Left ventricle myocardium inferior (tissue), 1 donor: ENCODE data around the gene OST4. TPM values are rescaled to one million over a fixed set of nuclear protein-coding genes. Genes with fewer than 3 reads are reported as not detected.

ENCODE experiments used
- DNase-seq: peaks from one replicate; pipeline ENCODE4 v3.0.0-alpha.2; 2020
- H3K27ac ChIP-seq: fragments of 200-600 bp; replicated peaks from 2 replicates; pipeline ENCODE4 v1.8.0; 2021
- H3K27me3 ChIP-seq: fragments of 200-600 bp; 2 replicates; pipeline ENCODE4 v1.8.0; 2021; ENCODE audit warnings: low read depth
- H3K36me3 ChIP-seq: fragments of 200-600 bp; 2 replicates; pipeline ENCODE4 v1.8.0; 2021
- H3K4me1 ChIP-seq: fragments of 200-600 bp; 2 replicates; pipeline ENCODE4 v1.8.0; 2021
- H3K4me3 ChIP-seq: fragments of 200-600 bp; 2 replicates; pipeline ENCODE4 v1.8.0; 2021; ENCODE audit warnings: mild to moderate bottlenecking, moderate library complexity
- H3K9me3 ChIP-seq: fragments of 200-600 bp; replicated peaks from 2 replicates; pipeline ENCODE4 v1.8.0; 2021
- intact Hi-C: fragments of 100-400 bp; cut with micrococcal nuclease; formaldehyde crosslinking; loops from one replicate; pipeline ENCODE4 v1.11.0; 2022
- total RNA-seq: library from RNA; stranded (reverse); fragmentation: NEBNext Ultra II Directional; extraction: Animal tissue kit (Norgen Biotek cat#: 25700); gene quantifications from one replicate; pipeline ENCODE4 v1.2.1, GENCODE V29; 2021
- TF ChIP-seq, protein P1 (sequence below): fragments of 200-600 bp; IDR thresholded peaks from 2 replicates; pipeline ENCODE4 v1.8.0; 2021; ENCODE audit warnings: antibody characterized with exemption, mild to moderate bottlenecking, borderline replicate concordance
- donor health status: DM: no; HTN: yes; CAD: no; lungs with severe emphysema.

OST4 gene
- total RNA-seq, 1 donor from 2014 or later, result 354 TPM

DNA sequence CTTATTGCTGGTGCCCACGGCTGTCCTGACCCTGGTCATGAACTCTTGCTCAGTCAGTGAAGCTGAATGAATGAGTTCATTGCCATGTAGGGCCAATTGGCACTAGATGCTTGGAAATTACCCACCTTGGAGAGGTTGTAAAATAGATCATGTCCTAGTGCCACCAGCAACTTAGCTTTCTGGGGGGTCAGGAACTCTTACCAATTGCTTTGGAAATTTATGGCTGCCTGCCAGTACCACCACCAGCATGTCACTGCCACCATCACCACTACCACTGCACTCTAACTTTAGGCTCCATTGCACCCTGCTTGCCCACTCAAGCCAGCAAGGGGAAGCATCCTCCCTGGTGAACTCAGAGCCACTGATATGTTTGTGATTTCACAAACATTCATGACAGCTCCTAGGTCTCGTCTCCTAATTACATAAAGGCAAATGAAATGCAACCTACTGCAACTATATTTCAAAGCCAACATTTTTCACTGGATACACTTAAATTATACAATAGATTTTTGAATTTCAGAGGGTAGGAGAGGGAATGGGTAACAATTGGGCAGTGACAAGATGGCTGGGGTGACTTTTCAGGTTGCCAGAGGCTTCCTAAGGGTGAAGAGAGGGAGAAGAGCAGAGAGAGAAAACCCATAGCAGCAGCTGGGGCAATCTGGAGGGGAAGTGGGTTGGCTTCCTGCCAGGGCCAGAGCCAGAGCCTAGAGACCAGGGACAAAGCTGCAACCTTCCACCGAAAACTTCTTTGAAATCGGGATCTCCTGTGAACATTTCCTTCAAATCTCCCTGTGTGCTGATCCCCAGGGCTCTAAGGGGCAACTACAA is 3.5 kb upstream of the OST4 start:
- Histone ChIP-seq H3K36me3 (no peaks in the 10 kb centered on the region), H3K4me1 (peaks cover 69% of the 10 kb centered on the region), H3K9me3 (no peaks in the 10 kb centered on the region), H3K27me3 (no peaks in the 10 kb centered on the region), H3K27ac (peak overlapping the region; percentile 93), H3K4me3 (no peak overlapping the region)
- TF ChIP-seq, protein P1, sequence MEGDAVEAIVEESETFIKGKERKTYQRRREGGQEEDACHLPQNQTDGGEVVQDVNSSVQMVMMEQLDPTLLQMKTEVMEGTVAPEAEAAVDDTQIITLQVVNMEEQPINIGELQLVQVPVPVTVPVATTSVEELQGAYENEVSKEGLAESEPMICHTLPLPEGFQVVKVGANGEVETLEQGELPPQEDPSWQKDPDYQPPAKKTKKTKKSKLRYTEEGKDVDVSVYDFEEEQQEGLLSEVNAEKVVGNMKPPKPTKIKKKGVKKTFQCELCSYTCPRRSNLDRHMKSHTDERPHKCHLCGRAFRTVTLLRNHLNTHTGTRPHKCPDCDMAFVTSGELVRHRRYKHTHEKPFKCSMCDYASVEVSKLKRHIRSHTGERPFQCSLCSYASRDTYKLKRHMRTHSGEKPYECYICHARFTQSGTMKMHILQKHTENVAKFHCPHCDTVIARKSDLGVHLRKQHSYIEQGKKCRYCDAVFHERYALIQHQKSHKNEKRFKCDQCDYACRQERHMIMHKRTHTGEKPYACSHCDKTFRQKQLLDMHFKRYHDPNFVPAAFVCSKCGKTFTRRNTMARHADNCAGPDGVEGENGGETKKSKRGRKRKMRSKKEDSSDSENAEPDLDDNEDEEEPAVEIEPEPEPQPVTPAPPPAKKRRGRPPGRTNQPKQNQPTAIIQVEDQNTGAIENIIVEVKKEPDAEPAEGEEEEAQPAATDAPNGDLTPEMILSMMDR, result no peak
- intact Hi-C loops, result no loop called here
- peak; percentile 66 for DNase-seq

DNA sequence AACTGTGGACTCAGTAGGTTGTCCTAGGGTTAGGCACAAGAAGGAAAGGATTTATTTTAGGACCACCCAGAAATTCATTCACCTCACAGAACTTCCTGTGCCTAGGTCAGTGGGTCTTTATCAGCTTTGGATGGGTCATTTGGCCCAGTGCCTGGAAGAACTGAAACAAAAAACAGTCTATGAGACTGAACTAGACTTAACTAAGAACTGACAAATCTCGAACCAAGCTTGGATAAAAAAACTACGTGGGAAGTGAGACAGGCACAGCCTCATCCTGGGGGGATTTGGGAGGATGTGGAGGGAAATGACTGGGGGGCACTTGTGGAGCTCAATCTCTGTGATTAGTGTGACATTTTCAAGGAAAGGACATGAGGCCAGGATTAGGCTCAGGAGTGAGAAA is 2.3 kb upstream of the OST4 start:
- no peaks in the 10 kb centered on the region for H3K27me3 ChIP-seq
- H3K4me3 ChIP-seq, result no peak overlapping the region
- peaks cover 10% of the 10 kb centered on the region for H3K36me3 ChIP-seq
- H3K9me3 ChIP-seq, result no peaks in the 10 kb centered on the region
- no peak for DNase-seq
- peaks cover 79% of the 10 kb centered on the region for H3K4me1 ChIP-seq
- intact Hi-C loops, result no loop called here
- TF ChIP-seq, protein P1, result no peak
- peak overlapping the region; percentile 93 for H3K27ac ChIP-seq

DNA sequence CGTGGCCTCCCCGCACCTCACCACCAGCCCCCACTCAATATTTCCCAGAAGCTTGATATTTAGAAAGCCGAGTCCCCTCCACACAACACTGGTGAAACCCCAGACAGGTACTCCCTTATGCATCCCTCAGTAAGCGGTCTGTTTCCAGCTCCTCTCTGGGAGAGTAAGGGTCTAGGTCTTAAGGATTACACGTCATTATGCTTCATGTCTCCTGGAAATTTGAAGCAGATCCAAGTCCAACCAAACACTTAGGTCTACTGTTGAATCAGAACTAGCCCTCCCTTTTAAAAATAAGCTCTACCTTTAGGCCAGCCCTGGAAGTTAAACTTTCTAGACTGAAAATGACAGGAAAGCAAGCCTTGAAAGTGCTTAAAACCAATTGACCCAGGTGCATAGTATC is 1.5 kb upstream of the OST4 start:
- no peak for DNase-seq
- Histone ChIP-seq H3K36me3 (peaks cover 19% of the 10 kb centered on the region), H3K9me3 (no peaks in the 10 kb centered on the region), H3K27ac (peak overlapping the region; percentile 93), H3K27me3 (no peaks in the 10 kb centered on the region), H3K4me3 (peak overlapping the region; percentile 94), H3K4me1 (peaks cover 86% of the 10 kb centered on the region)
- TF ChIP-seq, protein P1, result no peak
- intact Hi-C loops, result no loop called here

DNA sequence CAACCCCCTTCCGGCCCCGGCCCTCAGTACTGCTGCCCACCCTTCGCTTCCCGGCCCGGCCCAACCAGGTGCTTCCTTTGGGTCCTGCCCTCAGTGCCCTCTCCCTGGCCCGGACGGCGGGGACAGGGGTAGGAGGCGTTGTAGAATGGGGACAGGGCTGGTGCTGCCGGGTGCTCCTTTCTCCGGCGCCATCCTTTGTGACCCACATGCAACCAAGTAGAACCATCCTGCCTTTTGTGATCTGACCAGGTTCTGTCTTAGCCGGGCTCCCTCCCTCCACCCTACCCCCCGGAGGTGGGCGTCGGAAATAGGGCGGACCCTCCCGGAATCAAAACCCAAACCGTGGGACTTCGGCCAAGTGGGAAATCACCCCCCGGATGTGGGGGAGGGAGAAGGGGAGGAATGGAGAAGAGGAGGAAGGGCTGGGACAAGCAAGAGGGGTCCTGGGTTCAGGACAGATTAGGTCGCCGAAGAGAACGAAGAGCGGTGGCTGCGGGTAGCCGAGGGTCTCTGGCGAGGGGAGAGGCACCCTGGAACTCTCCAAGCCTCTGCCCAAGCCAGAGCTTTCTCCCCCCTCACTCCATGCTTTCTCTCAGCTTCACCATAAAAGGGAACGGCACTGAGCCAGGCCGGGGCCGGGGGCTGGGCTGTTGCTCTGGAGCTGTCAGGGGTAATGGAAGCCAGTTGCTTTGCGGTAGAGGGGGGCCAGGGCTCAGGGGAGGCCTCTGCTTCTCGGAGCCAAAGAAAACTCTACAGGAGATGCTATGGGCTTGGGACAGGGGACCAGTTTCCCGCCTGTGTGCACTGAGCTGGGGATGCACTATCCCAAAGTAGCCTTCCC is 756 bp upstream of the OST4 start:
- Histone ChIP-seq H3K27me3 (no peaks in the 10 kb centered on the region), H3K4me1 (peaks cover 79% of the 10 kb centered on the region), H3K9me3 (no peaks in the 10 kb centered on the region), H3K36me3 (peaks cover 22% of the 10 kb centered on the region), H3K4me3 (peak overlapping the region; percentile 94), H3K27ac (peak overlapping the region; percentile 93)
- TF ChIP-seq, protein P1, result no peak
- DNase-seq, result peak; percentile 84
- intact Hi-C loops, result no loop called here

DNA sequence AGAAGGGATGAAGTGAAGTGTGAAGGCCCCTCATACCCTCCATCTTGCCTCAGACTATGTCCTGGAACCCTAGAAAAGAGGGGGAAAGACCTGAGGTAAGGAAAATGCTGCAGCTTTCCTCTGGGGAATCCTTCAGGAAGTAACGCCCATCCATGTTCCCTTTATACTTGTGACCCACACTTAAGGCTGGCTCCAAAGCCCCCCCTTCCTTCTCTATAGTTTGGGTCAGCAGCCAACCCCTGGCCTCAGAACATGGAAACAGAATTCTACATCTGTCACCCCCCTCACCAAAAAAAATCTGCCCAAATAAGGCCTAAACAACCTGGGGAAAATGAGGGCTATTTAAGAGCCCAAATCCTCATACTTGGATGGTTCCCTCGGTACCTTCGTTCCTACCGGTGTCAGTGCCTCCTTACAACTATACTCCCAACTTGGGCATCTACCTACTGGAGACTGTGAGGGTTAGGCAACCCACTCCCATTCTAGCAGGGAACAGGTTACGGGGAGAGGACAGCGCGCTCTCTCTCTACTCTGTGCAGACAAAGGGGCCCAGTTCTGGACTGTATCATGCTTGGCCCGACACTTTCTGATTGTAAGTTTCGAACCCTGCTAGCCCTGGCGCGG is 689 bp downstream of the OST4 start:
- Histone ChIP-seq H3K9me3 (no peaks in the 10 kb centered on the region), H3K4me1 (peaks cover 75% of the 10 kb centered on the region), H3K27ac (peak overlapping the region; percentile 93), H3K36me3 (peaks cover 29% of the 10 kb centered on the region), H3K27me3 (no peaks in the 10 kb centered on the region), H3K4me3 (peak overlapping the region; percentile 94)
- intact Hi-C loops, result no loop called here
- DNase-seq, result no peak
- TF ChIP-seq, protein P1, result no peak
